HCT116 (cell line): ENCODE measurements around the gene ABCE1. TPM values are rescaled to one million over a fixed set of nuclear protein-coding genes. Genes with fewer than 3 reads are reported as not detected.

Source experiments
- ATAC-seq: fragments of 200-7000 bp; cut with Tn5 transposase; 2 replicates; pipeline ENCODE4 v1.9.1; 2020; ENCODE audit warnings: mild to moderate bottlenecking, moderate library complexity
- BruUV-seq: library from RNA; stranded (reverse); fragments of 400-500 nt; replicated peaks from 2 replicates; lab custom pipeline; 2021; lab: Mats Ljungman, UMichigan
- CTCF ChIA-PET: fragments of 300-600 bp; sonication (Branson Sonifier 250); formaldehyde crosslinking; loops from one replicate; lab custom pipeline; 2021; ENCODE audit warnings: antibody characterized with exemption; lab: Charles Lee
- POLR2A ChIA-PET: fragments of 300-600, 350-600 bp; sonication (Branson Sonifier 250); formaldehyde crosslinking; loops from one replicate; lab custom pipeline; 2021; ENCODE audit warnings: antibody characterized with exemption; lab: Charles Lee
- RAD21 ChIA-PET, 2 experiments: fragments of 300-600 bp; sonication (Branson Sonifier 250); formaldehyde crosslinking; loops; one replicate each; lab custom pipeline; 2023; ENCODE audit warnings: low total read pairs in 2 of 2; ENCODE audit not compliant: uncharacterized antibody in 2 of 2, unreplicated experiment in 2 of 2, low non-redundant PET in 1 of 2; lab: Charles Lee
- DNase-seq: peaks from one replicate; pipeline ENCODE4 v3.0.0-alpha.2; 2010; ENCODE audit warnings: low read depth, low spot score
- H2AFZ ChIP-seq: fragments of 200-600 bp; shearing (Covaris generic), sonication (generic); 2 replicates; pipeline ENCODE4 v1.6.1; 2017; ENCODE audit warnings: low read depth, mixed run types, mixed read lengths, antibody characterized with exemption, low read length; ENCODE audit not compliant: poor library complexity, severe bottlenecking
- H3K27ac ChIP-seq: 2 replicates; pipeline ENCODE4 v1.5.1; 2012; ENCODE audit warnings: low read depth, low read length
- H3K27me3 ChIP-seq: fragments of 200-600 bp; sonication (generic); 2 replicates; pipeline ENCODE4 v1.6.1; 2016; ENCODE audit warnings: mixed run types, low read length, mixed read lengths; ENCODE audit not compliant: insufficient read depth
- H3K36me3 ChIP-seq, 2 experiments: fragments of 200-500 bp in 1 of 2; fragments of 200-600 bp in 1 of 2; sonication (Bioruptor generic) in 1 of 2; sonication (generic) in 1 of 2; 2 replicates each; pipeline versions ENCODE4 v1.5.1 to v1.6.1; 2014 to 2016; ENCODE audit warnings: low read length in 2 of 2, inconsistent platforms in 1 of 2, mixed read lengths in 1 of 2, mixed run types in 1 of 2; ENCODE audit not compliant: insufficient read depth in 2 of 2, control insufficient read depth in 1 of 2
- H3K4me1 ChIP-seq, 2 experiments: fragments of 200-600 bp in 1 of 2; sonication (generic) in 1 of 2; 2 replicates each; pipeline versions ENCODE4 v1.5.1 to v1.6.1; 2012 to 2017; ENCODE audit warnings: low read length in 2 of 2, inconsistent platforms in 1 of 2, mild to moderate bottlenecking in 1 of 2, mixed read lengths in 1 of 2, mixed run types in 1 of 2, moderate library complexity in 1 of 2; ENCODE audit not compliant: insufficient read depth in 2 of 2, control insufficient read depth in 1 of 2
- H3K4me2 ChIP-seq: fragments of 200-600 bp; sonication (generic); 2 replicates; pipeline ENCODE4 v1.6.1; 2017; ENCODE audit warnings: mixed run types, low read length, mixed read lengths
- H3K4me3 ChIP-seq, 2 experiments: fragments of 200-600 bp in 1 of 2; sonication (generic) in 1 of 2; replicated peaks in 1 of 2; 2 replicates each; pipeline ENCODE4 v1.5.1; 2011 to 2016; ENCODE audit warnings: low read length in 2 of 2, control low read depth in 1 of 2, low read depth in 1 of 2, mild to moderate bottlenecking in 1 of 2, mixed read lengths in 1 of 2, mixed run types in 1 of 2
- H3K79me2 ChIP-seq: fragments of 200-600 bp; sonication (generic); 2 replicates; pipeline ENCODE4 v1.6.1; 2017; ENCODE audit warnings: mild to moderate bottlenecking, mixed run types, low read length, moderate library complexity, mixed read lengths; ENCODE audit not compliant: insufficient read depth
- H3K9ac ChIP-seq: fragments of 200-600 bp; sonication (generic); 2 replicates; pipeline ENCODE4 v1.6.1; 2016; ENCODE audit warnings: low read length, mixed read lengths
- H3K9me2 ChIP-seq: fragments of 200-600 bp; sonication (generic), shearing (Covaris generic); 2 replicates; pipeline ENCODE4 v1.6.1; 2017; ENCODE audit warnings: mixed run types, mild to moderate bottlenecking, moderate library complexity; ENCODE audit not compliant: insufficient read depth
- H3K9me3 ChIP-seq, 2 experiments: fragments of 200-500 bp in 1 of 2; fragments of 200-600 bp in 1 of 2; sonication (Bioruptor generic) in 1 of 2; sonication (generic) in 1 of 2; 2 replicates each; pipeline ENCODE4 v1.6.1; 2014 to 2017; ENCODE audit warnings: low read length in 2 of 2, mixed read lengths in 2 of 2, inconsistent platforms in 1 of 2, low read depth in 1 of 2, mild to moderate bottlenecking in 1 of 2, mixed run types in 1 of 2, moderate library complexity in 1 of 2; ENCODE audit not compliant: control insufficient read depth in 1 of 2, insufficient read depth in 1 of 2
- H4K20me1 ChIP-seq: fragments of 200-600 bp; sonication (generic), shearing (Covaris generic); 2 replicates; pipeline ENCODE4 v1.6.1; 2017; ENCODE audit warnings: mixed run types, mild to moderate bottlenecking, moderate library complexity; ENCODE audit not compliant: insufficient read depth
- ATF3 ChIP-seq: IDR thresholded peaks from 2 replicates; pipeline ENCODE4 v1.6.1; 2012
- CBX3 ChIP-seq: IDR thresholded peaks from 2 replicates; pipeline ENCODE4 v1.6.1; 2012; ENCODE audit warnings: low read depth
- CEBPB ChIP-seq: IDR thresholded peaks from 2 replicates; pipeline ENCODE4 v1.6.1; 2012; ENCODE audit warnings: low read depth
- CTCF ChIP-seq, 3 experiments: fragments of 200-600 bp in 1 of 3; sonication (generic) in 1 of 3; IDR thresholded peaks in 2 of 3; conservative IDR thresholded peaks in 1 of 3; 2 replicates each; pipeline ENCODE4 v1.5.1; 2012 to 2017; ENCODE audit warnings: low read depth in 2 of 3, low read length in 2 of 3, antibody characterized with exemption in 1 of 3, borderline replicate concordance in 1 of 3, control low read depth in 1 of 3, mild to moderate bottlenecking in 1 of 3, mixed read lengths in 1 of 3, mixed run types in 1 of 3, moderate library complexity in 1 of 3; ENCODE audit not compliant: insufficient read depth in 1 of 3
- ELF1 ChIP-seq: IDR thresholded peaks from 2 replicates; pipeline ENCODE4 v1.6.1; 2012; ENCODE audit warnings: low read depth, borderline replicate concordance
- EZH2 ChIP-seq: fragments of 200-600 bp; sonication (generic); IDR thresholded peaks from 2 replicates; pipeline ENCODE4 v1.6.1; 2017; ENCODE audit warnings: antibody characterized with exemption, mixed run types
- EZH2phosphoT487 ChIP-seq: fragments of 200-600 bp; IDR thresholded peaks from 2 replicates; pipeline ENCODE4 v1.6.1; 2018; ENCODE audit warnings: antibody characterized with exemption, borderline replicate concordance
- JUND ChIP-seq: IDR thresholded peaks from 2 replicates; pipeline ENCODE4 v1.6.1; 2012
- MAX ChIP-seq: IDR thresholded peaks from 2 replicates; pipeline ENCODE4 v1.6.1; 2012
- POLR2A ChIP-seq: IDR thresholded peaks from 2 replicates; pipeline ENCODE4 v1.7.0; 2011; ENCODE audit warnings: borderline replicate concordance; ENCODE audit not compliant: insufficient read depth, insufficient read length; ENCODE audit errors: extremely low read depth
- POLR2AphosphoS5 ChIP-seq: IDR thresholded peaks from 2 replicates; pipeline ENCODE4 v1.6.1; 2011; ENCODE audit warnings: mild to moderate bottlenecking, low read depth, low read length, moderate library complexity
- RAD21 ChIP-seq: IDR thresholded peaks from 2 replicates; pipeline ENCODE4 v1.6.1; 2012; ENCODE audit warnings: low read depth, mild to moderate bottlenecking
- SP1 ChIP-seq: IDR thresholded peaks from 2 replicates; pipeline ENCODE4 v1.6.1; 2012; ENCODE audit warnings: low read depth
- SRF ChIP-seq: IDR thresholded peaks from 2 replicates; pipeline ENCODE4 v1.6.1; 2012; ENCODE audit warnings: low read depth
- TCF7L2 ChIP-seq: IDR thresholded peaks from 2 replicates; pipeline ENCODE4 v1.7.0; 2011; ENCODE audit warnings: borderline replicate concordance, inconsistent platforms; ENCODE audit not compliant: insufficient read depth, insufficient read length; ENCODE audit errors: extremely low read depth
- YY1 ChIP-seq: IDR thresholded peaks from 2 replicates; pipeline ENCODE4 v1.6.1; 2011; ENCODE audit warnings: low read length, low read depth, moderate library complexity, mild to moderate bottlenecking; ENCODE audit not compliant: insufficient replicate concordance; ENCODE audit errors: extremely low read depth
- ZBTB33 ChIP-seq: IDR thresholded peaks from 2 replicates; pipeline ENCODE4 v1.6.1; 2011; ENCODE audit warnings: mild to moderate bottlenecking, low read length, moderate library complexity; ENCODE audit not compliant: insufficient replicate concordance; ENCODE audit errors: extremely low read depth
- ZFX ChIP-seq: fragments of 450-650 bp; IDR thresholded peaks from 2 replicates; pipeline ENCODE4 v1.6.1; 2017
- ZNF274 ChIP-seq: fragments of 200-500 bp; sonication (Bioruptor generic); IDR thresholded peaks from 2 replicates; pipeline ENCODE4 v1.6.1; 2014; ENCODE audit warnings: mild to moderate bottlenecking, low read depth, low read length, inconsistent platforms
- intact Hi-C: fragments of 100-400 bp; cut with micrococcal nuclease; formaldehyde crosslinking; loops from 2 replicates; pipeline ENCODE4 v1.10.0; 2022
- total RNA-seq: library from RNA; stranded (reverse); gene quantifications from one replicate; pipeline ENCODE4 v1.2.1, GENCODE V29; 2021; ENCODE audit not compliant: unreplicated experiment

ABCE1 gene
- total RNA-seq, 1 experiment from 2014 or later: 145 TPM

- RAD21 ChIA-PET: no interaction called here
- H3K9ac ChIP-seq: no peak overlapping the region
- H3K9me2 ChIP-seq: no peaks in the 10 kb centered on the region; the same call in 1 of the 2 replicates
- no peaks in the 10 kb centered on the region for H3K27me3 ChIP-seq
- H3K36me3 ChIP-seq: peaks cover 0 to 21% of the 10 kb centered on the region in 2 experiments; a peak in 2 of 4 replicates
- BruUV-seq: no TSS peak
- DNase-seq (no peak), ATAC-seq (no peak)
- intact Hi-C loops: no loop called here
- POLR2A ChIA-PET: no interaction called here
- TF ChIP-seq YY1 (no peak), POLR2A (no peak), MAX (no peak), EZH2phosphoT487 (no peak), JUND (no peak), ELF1 (no peak), ZNF274 (no peak), TCF7L2 (no peak), ATF3 (no peak), POLR2AphosphoS5 (no peak), SP1 (no peak), RAD21 (no peak), EZH2 (no peak), ZFX (no peak), CTCF (IDR thresholded peaks at IDR 0.05 in 2 of 3, conservative IDR thresholded peaks at IDR 0.05 in 1 of 3; ENCODE audit: borderline replicate concordance in 1 of 3, insufficient read depth in 1 of 3, low read depth in 2 of 3, low read length in 2 of 3) (no peak), ZBTB33 (no peak), SRF (no peak), CBX3 (no peak), CEBPB (no peak)
- peaks cover 17% of the 10 kb centered on the region; the same call in 1 of the 2 replicates for H4K20me1 ChIP-seq
- no peak overlapping the region for H3K4me2 ChIP-seq
- CTCF ChIA-PET: no interaction called here
- H3K79me2 ChIP-seq: peaks cover 77% of the 10 kb centered on the region
- no peaks in the 10 kb centered on the region for H3K9me3 ChIP-seq
- no peak overlapping the region for H2AFZ ChIP-seq
- H3K27ac ChIP-seq: no peak overlapping the region
- no peak overlapping the region for H3K4me3 ChIP-seq
- peaks cover 12 to 29% of the 10 kb centered on the region in 2 experiments for H3K4me1 ChIP-seq
Observed at GRCh38 chr4:145176641-145177432, 78.7 kb downstream of the ABCE1 start.
